H4 (cell line): Measurements from ENCODE around the gene SCLY. TPM values are rescaled to one million over a fixed set of nuclear protein-coding genes. Genes with fewer than 3 reads are reported as not detected.
"Not testable (repeated sequence)": the region's sequence is repeated elsewhere in the genome, so short reads cannot be mapped to it uniquely, and the experiment has no call there.

Experiments
- DNase-seq: peaks from one replicate; pipeline ENCODE4 v3.0.0-alpha.2; 2015; ENCODE audit warnings: low spot score
- total RNA-seq: library from RNA; depleted of rRNA; stranded (reverse); fragments of >200 nt; shearing (Covaris generic); gene quantifications from 2 replicates; pipeline ENCODE4 v1.2.3, GENCODE V29; 2014

Gene SCLY
- total RNA-seq, 1 experiment from 2014 or later = 19.6 TPM

GRCh38 chr2:238108423-238109183 lies 47.8 kb downstream of the SCLY start:
- DNase-seq = no peak

DNA sequence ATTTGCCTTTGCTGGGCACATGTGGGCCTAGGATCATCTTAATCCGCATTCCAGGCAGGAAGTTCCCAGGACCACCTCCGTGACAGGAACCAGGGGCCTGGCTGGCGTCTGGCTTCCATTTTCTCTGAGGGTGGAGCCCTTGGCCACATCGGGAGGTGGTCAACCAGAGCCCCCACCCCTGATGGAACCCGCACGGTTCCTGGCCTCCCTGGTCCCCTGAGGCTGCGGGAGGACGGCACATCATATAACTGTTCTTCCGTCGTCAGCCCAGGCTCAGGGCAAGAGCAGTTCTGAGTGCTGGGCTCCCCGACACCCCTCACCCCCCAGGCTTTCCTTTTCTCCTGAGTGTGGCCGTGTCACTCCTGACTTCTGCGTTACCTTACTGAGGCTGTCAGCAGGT lies 52.8 kb downstream of the SCLY start:
- no peak for DNase-seq

GRCh38 chr2:238114331-238114841 lies 53.6 kb downstream of the SCLY start:
- DNase-seq = no peak

GRCh38 chr2:238114851-238115660 lies 54.3 kb downstream of the SCLY start:
- no peak for DNase-seq

DNA sequence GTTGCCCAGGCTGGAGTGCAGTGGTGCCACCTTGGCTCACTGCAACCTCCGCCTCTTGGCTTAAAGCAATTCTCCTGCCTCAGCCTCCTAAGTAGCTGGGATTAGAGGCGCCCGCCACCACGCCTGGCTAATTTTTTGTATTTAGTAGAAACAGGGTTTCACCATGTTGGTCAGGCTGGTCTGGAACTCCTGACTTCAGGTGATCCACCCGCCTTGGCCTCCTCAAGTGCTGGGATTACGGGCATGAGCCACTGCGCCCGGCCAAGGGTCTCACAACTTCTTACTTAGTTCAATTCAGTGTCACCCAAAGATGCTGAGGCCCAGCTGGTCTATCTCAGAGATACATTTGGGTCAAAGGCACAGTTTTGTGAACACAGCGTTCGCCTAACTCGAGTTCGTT lies 54.9 kb downstream of the SCLY start:
- not testable (repeated sequence) for DNase-seq

DNA sequence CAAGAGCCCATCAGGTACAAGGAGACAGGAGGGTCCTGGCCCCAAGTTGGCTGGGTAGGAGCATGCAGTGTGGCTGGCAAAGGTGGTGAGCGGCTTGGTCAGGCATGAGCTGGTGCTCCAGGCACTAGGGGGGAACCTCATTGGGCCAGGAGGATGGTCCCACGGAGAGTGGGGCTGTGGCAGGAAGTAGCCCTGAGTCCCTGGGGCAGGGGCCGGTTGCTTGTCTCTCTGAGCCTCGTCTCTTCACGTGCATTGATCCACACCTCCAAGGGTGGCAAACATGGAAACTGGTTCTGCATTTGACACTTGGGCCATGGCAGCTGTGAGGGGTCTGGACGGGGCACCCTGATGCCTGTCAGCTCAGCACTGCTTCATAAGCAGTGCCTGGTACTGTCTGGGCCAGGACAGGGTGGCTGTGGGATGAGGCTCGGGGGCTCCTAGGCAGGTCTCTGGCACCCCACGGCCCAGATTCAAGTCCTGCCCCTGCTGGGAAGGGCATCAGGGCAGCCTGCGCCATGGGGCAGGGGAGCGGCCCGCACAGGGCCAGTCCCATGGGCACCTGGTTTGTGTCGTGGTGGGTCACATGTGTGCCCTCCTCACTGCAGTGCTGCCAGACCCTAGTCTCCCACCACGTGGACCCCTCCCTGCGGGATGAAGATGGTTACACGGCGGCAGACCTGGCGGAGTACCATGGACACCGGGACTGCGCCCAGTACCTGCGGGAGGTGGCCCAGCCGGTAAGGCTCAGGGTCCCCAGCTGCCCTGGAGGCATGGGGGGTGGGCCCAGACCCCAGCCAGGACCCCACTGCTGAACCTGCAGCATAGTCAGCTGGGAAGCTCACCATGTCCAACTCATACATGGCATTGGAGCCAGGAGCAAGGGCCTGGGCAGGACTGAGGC lies 55.7 kb downstream of the SCLY start:
- no peak for DNase-seq

- DNase-seq = no peak
Observed at GRCh38 chr2:238117199-238118154, 56.7 kb downstream of the SCLY start.

DNA sequence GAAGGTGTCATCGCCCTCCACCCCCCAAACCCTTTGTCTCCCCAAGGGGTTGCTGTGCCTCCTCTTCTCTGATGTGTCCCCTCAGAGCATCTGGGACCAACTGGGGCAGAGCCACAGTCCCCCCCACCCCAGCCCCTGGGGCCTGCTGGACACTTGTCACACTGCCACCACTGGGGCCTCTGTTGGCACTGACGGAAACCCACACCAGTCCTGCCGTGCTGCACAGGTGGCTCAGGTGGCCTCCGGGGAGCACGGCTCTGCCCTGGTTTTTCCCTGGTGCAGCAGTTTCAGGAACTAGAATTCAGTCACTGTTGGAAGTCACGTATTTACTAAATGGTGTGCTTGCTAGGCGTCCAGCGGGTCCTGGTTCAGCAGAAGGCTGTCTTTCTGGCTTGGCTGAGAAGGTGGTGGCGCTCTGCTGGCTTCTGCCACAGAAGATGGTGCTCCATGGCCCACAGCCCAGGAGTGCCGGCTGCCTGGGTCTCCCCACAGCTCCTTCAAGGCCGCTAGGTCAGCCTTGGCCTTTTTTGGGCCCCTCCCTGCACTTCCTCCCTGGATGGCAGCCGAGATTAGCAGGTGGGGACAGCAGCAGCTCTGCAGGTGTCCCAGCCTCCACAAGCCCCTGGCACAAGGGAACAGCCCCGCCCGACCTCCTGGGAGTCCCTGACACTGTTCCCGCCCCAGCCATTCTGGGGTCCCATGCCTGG lies 59.1 kb downstream of the SCLY start:
- no peak for DNase-seq

DNA sequence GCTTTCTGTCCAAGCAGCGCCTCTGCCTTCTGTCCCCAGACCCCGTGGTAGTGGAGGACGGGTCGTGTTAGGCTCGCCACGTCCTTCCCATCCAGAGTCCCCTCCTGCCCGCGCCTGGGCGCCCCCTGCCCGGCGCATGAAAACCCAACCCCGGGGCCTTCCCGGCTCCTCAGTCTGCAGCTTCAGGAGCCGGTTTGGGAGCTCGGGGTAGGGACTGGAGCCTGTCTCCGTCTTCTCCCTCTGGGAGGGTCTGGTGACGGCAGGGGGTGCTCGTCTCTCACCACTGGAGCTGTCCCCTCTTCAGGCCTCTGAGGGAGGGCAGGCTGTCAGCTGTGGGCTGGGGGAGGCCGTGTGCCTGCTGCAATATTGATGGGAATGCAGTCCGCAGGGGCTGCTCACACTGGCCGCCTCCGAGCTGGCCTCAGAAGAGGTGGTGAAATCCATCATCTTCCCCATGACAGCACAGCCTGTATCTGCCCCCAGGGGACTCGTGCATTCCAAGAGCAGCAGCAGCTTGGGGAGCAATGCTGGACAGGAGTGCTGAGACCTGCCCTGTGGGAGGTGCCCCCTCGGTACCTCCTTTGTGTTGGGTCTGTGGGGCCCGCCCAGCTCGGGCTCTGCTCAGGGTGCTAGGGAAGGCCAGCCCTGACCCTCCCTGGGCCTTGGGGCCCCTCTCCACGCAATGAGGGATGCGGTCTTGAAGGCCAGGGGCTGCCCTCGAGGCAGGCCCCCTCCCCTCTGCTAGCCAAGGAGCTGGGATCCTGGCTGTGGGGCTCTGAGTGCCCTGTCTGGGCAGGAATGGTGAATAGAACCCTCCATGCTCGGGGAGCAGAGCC lies 59.9 kb downstream of the SCLY start:
- no peak for DNase-seq

DNA sequence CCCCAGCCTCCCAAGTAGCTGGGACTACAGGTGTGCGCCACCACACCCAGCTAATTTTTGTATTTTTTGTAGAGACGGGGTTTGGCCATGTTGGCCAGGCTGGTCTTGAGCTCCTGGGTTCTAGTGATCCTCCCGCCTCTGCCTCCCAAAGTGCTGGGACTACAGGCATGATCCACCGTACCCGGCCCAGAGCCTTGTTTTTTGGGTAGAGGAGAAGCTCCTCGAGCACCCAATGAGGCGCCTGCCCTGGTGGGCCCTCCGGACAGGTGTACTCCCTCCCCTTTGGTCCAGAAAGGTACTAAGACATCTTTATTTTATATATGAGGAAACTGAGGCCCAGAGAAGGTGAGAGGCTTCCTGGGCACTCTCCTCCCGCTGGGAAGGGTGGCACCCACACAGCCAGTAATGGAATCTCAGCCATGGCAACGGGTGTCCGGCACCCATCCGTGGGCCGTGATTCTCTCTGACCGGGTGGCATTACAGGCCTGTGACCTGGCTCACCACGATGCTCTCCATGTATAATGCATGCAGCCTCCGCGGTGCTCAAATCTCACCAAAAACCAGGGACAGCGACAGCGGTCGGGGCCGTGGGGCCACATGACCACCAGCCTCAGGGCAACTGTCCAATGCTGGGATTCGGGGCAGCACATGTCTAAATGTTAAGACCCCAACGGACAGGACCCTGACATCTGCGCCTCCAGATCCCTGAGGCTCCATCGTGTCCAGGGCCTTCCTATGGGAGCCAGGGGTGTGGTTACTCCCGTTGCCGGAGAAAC lies 60.9 kb downstream of the SCLY start:
- no peak for DNase-seq

- DNase-seq = no peak
Observed at GRCh38 chr2:238122287-238123217, 61.8 kb downstream of the SCLY start.

DNA sequence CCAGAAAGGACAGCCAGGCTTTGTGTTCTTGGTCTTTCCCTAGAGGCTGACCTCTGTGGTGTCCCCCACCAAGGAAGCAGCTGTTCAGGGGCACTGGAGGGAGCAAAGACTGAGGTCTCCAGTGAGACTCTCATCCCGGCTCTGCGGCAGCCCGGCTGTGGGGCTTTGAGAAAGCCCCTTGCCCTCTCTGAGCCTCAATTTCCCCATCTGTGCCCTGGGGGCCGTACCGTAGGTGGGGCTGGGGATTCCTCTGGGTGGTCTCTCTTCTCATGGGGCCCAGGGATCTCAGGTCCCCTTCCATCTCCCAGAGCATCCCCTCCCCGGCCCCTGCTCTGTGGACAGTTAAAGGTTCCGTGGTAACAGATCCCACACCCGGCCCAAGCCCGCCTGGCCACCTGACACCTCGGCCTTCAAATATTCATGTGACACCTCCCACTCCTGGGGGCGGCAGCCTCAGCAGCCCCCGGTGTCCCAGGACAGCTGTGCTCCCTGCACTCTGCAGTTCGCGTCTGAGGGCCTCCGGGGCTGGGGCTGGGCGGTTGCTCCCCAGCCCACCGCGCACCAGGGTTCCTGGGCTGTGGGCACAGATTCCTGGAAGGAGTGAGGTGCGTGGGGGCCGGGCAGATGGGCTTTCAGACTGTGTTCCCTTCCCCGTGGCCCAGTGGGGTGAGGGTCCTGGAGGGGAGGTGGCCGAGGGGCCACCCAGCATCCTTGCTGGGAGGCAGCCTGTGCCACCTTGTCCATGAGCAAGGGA lies 62.6 kb downstream of the SCLY start:
- DNase-seq = no peak

- DNase-seq = no peak
Observed at GRCh38 chr2:238123991-238124470, 63.2 kb downstream of the SCLY start.

- DNase-seq = no peak
Observed at GRCh38 chr2:238124488-238125126, 63.8 kb downstream of the SCLY start.

DNA sequence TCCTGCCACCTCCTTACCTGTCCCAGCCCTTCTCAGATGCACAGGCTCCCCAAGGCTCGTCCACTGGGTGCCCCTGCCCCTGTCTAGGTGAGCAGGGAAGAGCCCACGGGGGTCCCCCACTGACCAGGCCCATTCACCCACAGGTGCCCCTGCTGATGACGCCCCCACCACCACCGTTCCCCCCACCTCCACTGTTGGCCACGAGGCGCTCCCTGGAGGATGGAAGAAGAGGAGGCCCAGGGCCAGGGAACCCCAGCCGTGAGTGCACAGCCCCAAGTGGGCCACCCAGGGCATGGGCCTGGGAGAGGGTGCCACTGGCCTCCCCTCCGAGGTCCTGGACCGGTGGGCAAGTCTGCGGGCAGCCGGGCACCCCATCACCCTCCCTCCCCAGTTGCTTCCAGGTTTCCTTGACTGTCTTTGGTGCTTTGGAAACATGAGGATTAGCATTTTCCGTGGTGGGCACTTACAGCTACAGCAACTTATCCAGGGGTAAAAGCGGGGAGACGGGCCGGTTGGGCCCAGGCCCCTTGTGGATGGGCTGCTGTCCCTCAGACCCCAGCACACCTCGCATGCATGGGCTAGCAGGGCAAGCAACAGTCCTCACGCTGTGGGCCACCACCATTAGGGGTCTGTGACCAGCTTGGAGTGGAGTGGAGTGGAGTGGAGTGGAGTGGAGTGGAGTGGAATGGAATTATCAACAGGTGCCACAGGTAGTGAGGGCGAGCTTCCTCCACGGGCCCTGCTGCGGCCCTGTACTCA lies 64.5 kb downstream of the SCLY start:
- DNase-seq = no peak
